Cardiac fibroblast (primary cell): ENCODE measurements around the gene KRTAP20-1.

Experiments
- DNase-seq, 2 donors: peaks; one replicate each; pipeline versions ENCODE4 v3.0.0 to v3.0.0-alpha.2; 2010; ENCODE audit warnings: low read depth in 2 of 2
- H3K4me3 ChIP-seq, 2 donors: replicated peaks in 1 of 2; 1 replicate in 1 of 2; 2 replicates in 1 of 2; pipeline ENCODE4 v1.5.1; 2011; ENCODE audit warnings: low read depth in 2 of 2, low read length in 2 of 2, mild to moderate bottlenecking in 2 of 2, moderate library complexity in 1 of 2
- TF ChIP-seq, protein P1 (sequence below): IDR thresholded peaks from one replicate; pipeline ENCODE4 v1.5.1; 2011; ENCODE audit warnings: low read depth, mild to moderate bottlenecking, low read length, inconsistent platforms

Gene KRTAP20-1

DNA sequence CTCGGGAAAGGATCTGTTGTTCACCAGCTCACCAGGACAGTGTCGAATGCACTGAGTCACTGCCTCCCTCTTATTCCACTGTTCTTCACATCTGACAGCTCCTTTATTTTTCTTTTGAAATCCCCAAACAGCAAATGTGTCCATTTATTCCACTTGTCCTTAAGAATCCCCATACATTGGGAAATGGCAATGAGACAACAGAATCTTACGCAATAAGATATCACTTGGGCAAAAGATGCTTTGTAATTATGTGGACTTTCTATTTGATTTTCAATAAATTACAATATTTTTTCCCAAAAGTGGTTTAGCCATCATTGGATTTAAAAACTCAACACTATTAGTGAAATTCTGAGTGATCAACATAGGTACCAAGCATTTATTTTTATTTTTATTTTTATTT lies 22.5 kb downstream of the KRTAP20-1 start:
- TF ChIP-seq, protein P1, sequence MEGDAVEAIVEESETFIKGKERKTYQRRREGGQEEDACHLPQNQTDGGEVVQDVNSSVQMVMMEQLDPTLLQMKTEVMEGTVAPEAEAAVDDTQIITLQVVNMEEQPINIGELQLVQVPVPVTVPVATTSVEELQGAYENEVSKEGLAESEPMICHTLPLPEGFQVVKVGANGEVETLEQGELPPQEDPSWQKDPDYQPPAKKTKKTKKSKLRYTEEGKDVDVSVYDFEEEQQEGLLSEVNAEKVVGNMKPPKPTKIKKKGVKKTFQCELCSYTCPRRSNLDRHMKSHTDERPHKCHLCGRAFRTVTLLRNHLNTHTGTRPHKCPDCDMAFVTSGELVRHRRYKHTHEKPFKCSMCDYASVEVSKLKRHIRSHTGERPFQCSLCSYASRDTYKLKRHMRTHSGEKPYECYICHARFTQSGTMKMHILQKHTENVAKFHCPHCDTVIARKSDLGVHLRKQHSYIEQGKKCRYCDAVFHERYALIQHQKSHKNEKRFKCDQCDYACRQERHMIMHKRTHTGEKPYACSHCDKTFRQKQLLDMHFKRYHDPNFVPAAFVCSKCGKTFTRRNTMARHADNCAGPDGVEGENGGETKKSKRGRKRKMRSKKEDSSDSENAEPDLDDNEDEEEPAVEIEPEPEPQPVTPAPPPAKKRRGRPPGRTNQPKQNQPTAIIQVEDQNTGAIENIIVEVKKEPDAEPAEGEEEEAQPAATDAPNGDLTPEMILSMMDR, result no peak
- no peak overlapping the region for H3K4me3 ChIP-seq
- no peak for DNase-seq

DNA sequence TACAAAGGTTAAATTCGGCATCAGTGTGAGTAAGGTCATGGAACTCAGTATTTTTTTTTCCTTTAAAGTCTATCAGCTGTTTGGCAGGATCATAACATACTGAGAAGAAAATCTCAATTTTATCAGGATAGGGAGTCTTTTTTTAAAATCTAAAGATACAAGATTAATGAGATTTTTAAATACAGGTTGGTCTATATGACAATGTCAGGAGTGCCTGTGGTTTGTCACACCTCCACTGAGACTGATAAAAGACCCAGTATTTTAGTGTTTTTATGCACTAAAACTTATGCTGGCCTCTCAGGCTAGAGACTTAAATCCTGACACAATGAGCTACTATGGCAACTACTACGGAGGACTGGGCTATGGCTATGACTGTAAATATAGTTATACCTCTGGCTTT lies 26.3 kb downstream of the KRTAP20-1 start, which contains the start of gene KRTAP20-3:
KRTAP20-3 (plus strand) TSS at position 301 of the 400 bp plus-strand sequence.
- DNase-seq, result no peak
- no peak within 1 kb of the TSS for H3K4me3 ChIP-seq
- TF ChIP-seq, protein P1, result no peak

DNA sequence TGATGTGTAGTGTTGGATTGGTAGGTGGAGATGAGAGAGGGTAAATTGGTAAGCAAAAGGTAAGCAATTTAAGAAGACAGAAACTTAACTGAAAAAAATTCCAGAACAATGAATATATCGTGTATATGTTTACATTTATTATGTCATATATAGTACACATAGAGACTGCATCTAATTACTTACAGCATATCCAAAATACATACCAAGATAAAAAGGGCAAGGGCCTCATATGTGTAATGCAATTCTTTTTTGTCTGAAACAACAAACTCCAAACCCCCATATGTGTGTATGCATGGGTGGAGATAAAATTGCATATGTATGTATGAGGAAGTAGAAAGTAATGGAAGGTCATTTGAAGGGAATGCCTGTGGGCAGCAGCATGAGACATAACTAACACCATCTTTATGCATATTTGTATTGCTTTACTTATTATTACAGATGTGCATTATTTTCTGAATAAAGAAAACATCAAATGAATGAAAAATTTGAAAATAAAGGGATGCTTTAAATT lies 30.7 kb downstream of the KRTAP20-1 start:
- no peak for DNase-seq
- TF ChIP-seq, protein P1, result no peak
- H3K4me3 ChIP-seq, result no peak overlapping the region

DNA sequence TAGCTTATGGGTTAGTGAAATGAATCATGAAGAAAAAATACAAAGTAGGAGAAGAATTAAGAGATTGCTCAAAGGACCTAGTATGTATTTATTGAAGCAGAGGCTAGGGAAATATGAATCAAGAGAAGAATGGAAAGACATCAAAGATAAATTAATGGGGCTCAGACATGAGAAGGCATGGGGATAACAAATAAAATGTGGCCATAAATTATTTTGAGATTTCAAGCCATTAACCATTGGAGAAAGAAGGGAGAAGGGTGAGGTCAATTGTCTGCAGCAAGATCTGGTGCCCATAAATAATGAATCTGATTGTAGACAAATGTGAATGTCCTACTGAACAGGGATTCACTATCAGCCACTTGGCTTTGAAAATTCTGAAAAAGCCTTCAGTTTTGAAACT lies 36.7 kb downstream of the KRTAP20-1 start:
- TF ChIP-seq, protein P1, result no peak
- no peak overlapping the region for H3K4me3 ChIP-seq
- DNase-seq, result no peak
